Measurements from ENCODE around the gene PICALM. TPM values are rescaled to one million over a fixed set of nuclear protein-coding genes. Genes with fewer than 3 reads are reported as not detected.

Gene PICALM
- total and polyA plus RNA-seq, 2 of the 8 experiments (the other 6 are each of a cell fraction or from before 2014, with no cell fraction given), result 69.4 to 71.3 TPM

DNA sequence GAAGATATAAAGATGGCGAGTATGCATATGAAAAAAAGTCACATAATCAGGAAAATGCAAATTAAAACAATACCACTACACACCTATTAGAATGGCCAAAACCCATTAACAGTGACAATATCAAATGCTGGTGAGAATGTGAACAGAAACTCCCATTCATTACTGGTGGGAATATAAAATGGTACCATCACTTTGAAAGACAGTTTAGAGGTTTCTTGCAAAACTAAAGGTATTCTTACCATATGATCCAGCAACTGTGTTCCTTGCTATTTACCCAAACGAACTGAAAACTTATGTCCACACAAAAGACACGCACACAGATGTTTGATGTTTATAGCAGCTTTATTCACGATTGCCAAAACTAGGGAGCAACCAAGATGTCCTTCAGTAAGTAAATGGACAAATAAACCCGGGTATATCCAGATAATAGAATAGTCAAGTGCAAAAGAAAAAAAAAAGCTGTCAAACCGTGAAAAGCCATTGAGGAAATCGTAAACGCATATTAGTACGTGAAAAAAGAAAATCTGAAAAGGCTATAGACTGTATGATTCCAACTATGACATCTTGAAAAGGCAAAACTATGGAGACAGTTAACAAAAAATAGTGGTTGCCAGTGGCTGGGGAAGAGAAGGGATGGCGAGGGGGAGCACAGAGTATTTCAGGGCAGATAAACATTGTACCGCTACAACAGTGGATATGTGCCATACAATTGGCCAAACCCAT is 7.2 kb downstream of the PICALM start:
- Histone ChIP-seq H3K27ac (ENCODE audit: low read depth, low read length) (no peak overlapping the region), H2BK12ac (ENCODE audit: low read depth, low read length) (no peak overlapping the region)
- TF ChIP-seq TAF7 (optimal IDR thresholded peaks at IDR 0.05; ENCODE audit: borderline replicate concordance, low read depth, low read length) (no peak), EZH2 (IDR thresholded peaks at IDR 0.05; ENCODE audit: low read depth, low read length, severe bottlenecking) (no peak), NRF1 (IDR thresholded peaks at IDR 0.05; ENCODE audit: low read depth, low read length) (no peak), BRCA1 (IDR thresholded peaks at IDR 0.05; ENCODE audit: low read depth, low read length) (no peak), CTBP2 (IDR thresholded peaks at IDR 0.05; ENCODE audit: borderline replicate concordance, insufficient read depth, insufficient read length, low read length) (no peak), CEBPB (IDR thresholded peaks at IDR 0.05; ENCODE audit: low read depth, low read length) (no peak), RNF2 (IDR thresholded peaks at IDR 0.05; ENCODE audit: borderline replicate concordance, low read depth, low read length, missing control alignments, poor library complexity, severe bottlenecking) (no peak), SP1 (IDR thresholded peaks at IDR 0.05; ENCODE audit: low read depth, low read length) (no peak), SRF (IDR thresholded peaks at IDR 0.05; ENCODE audit: low read depth, low read length) (no peak)
- TF ChIP-seq, protein P1, sequence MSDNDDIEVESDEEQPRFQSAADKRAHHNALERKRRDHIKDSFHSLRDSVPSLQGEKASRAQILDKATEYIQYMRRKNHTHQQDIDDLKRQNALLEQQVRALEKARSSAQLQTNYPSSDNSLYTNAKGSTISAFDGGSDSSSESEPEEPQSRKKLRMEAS (IDR thresholded peaks at IDR 0.05), result no peak
- TF ChIP-seq, protein P2, sequence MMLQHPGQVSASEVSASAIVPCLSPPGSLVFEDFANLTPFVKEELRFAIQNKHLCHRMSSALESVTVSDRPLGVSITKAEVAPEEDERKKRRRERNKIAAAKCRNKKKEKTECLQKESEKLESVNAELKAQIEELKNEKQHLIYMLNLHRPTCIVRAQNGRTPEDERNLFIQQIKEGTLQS (IDR thresholded peaks at IDR 0.05; ENCODE audit: insufficient read depth, low read depth, low read length), result no peak

More for the DNA sequence above, 7.2 kb downstream of the PICALM start:
- H3K9me3 ChIP-seq (ENCODE audit: insufficient read depth in 2 of 2, low read depth in 1 of 2, low read length in 1 of 2), result no peaks in the 10 kb centered on the region
- H4K8ac ChIP-seq (ENCODE audit: extremely low read depth, insufficient read depth, low read length), result no peak overlapping the region
- H3K27me3 ChIP-seq (replicated peaks in 1 of 4; ENCODE audit: control insufficient read depth in 3 of 4, extremely low read depth in 1 of 4, insufficient read depth in 3 of 4, low read length in 3 of 4), result no peaks in the 10 kb centered on the region
- peaks cover 3% of the 10 kb centered on the region; the same call in 1 of the 2 replicates for H3K79me1 ChIP-seq (ENCODE audit: low read depth, low read length)
- POLR2A ChIA-PET (ENCODE audit: partially characterized antibody), result interaction anchor here (0.8 kb wide), 1 partner anchor 187 kb away, joined by 3 read pairs; no protein-coding TSS in a partner anchor
- H2BK20ac ChIP-seq (ENCODE audit: low read length), result no peak overlapping the region
- peaks cover 14 to 100% of the 10 kb centered on the region in 2 experiments for H3K79me2 ChIP-seq (ENCODE audit: control insufficient read depth in 1 of 2, insufficient read depth in 2 of 2, low read length in 2 of 2)
- H3K4me1 ChIP-seq (replicated peaks in 1 of 4; ENCODE audit: control insufficient read depth in 3 of 4, insufficient read depth in 4 of 4, low read length in 3 of 4), result no peaks in the 10 kb centered on the region; a peak in 1 of 7 replicates
- H3K18ac ChIP-seq (ENCODE audit: extremely low read depth, low read length), result no peak overlapping the region
- no peak overlapping the region for H2AK5ac ChIP-seq (ENCODE audit: low read depth, low read length)
- no peak overlapping the region for H3K4me3 ChIP-seq (ENCODE audit: extremely low read depth in 1 of 4, insufficient read depth in 2 of 4, low read depth in 3 of 4, low read length in 4 of 4)
- no peak for FAIRE-seq
- no peak overlapping the region for H3K9ac ChIP-seq (replicated peaks in 1 of 4; ENCODE audit: extremely low read depth in 1 of 4, low read depth in 3 of 4, low read length in 3 of 4)
- no peak overlapping the region for H2BK5ac ChIP-seq (ENCODE audit: low read depth, low read length)
- peaks cover 5 to 10% of the 10 kb centered on the region in 2 experiments for H4K20me1 ChIP-seq (replicated peaks in 1 of 2; ENCODE audit: control insufficient read depth in 1 of 2, insufficient read depth in 2 of 2, low read length in 2 of 2)
- no peak overlapping the region for H4K91ac ChIP-seq (replicated peaks; ENCODE audit: insufficient read length, low read length)
- no peak for DNase-seq (ENCODE audit: low read depth in 1 of 2, low spot score in 2 of 2)
- WGBS, 2 experiments (ENCODE audit: extremely low coverage in 1 of 2, insufficient coverage in 1 of 2, insufficient read length in 1 of 2, insufficient replicate concordance in 2 of 2, low coverage in 1 of 2, low lambda C conversion rate in 2 of 2, missing lambda C conversion rate in 1 of 2), result 87% methylated on average over 11 of the region's 11 CpGs; no CpG with 5 or more reads in 1 of the 2 experiments
- no peak overlapping the region for H2AFZ ChIP-seq (ENCODE audit: low read length)
- CTCF ChIA-PET (ENCODE audit: partially characterized antibody), result interaction anchor here (1.1 kb wide), 1 partner anchor 20 kb away, joined by 5 read pairs; no protein-coding TSS in a partner anchor
- H3K36me3 ChIP-seq (ENCODE audit: control insufficient read depth in 2 of 4, insufficient read depth in 4 of 4, low read length in 3 of 4), result no peaks in the 10 kb centered on the region
- H3K23ac ChIP-seq (ENCODE audit: insufficient read length), result no peak overlapping the region
- H3K23me2 ChIP-seq (ENCODE audit: low read depth, low read length), result no peaks in the 10 kb centered on the region
- H2BK15ac ChIP-seq (ENCODE audit: low read length), result no peak overlapping the region
- H2BK120ac ChIP-seq (replicated peaks; ENCODE audit: low read depth, low read length), result no peak overlapping the region
- no peak overlapping the region for H4K5ac ChIP-seq (ENCODE audit: insufficient read length, low read depth, low read length)
- no peak overlapping the region for H3K4me2 ChIP-seq (ENCODE audit: insufficient read depth in 1 of 2, low read depth in 2 of 2, low read length in 2 of 2)
- no peak overlapping the region for H3K4ac ChIP-seq (replicated peaks; ENCODE audit: insufficient read length, low read depth, low read length)
- H3K14ac ChIP-seq (ENCODE audit: insufficient read length), result no peak overlapping the region
- H3K56ac ChIP-seq (replicated peaks; ENCODE audit: insufficient read length, low read depth, low read length), result no peak overlapping the region

All from H1 (cell line).